ENCODE measurements around the gene L2HGDH.

The L2HGDH gene

GRCh38 chr14:50288146-50288545, 23.9 kb downstream of the L2HGDH start:
- no peak for DNase-seq (ENCODE audit: low spot score)

- no peak for DNase-seq (ENCODE audit: low spot score)
These were observed 26.2 kb downstream of the L2HGDH start for GRCh38 chr14:50285861-50286260.

- DNase-seq (ENCODE audit: low spot score) = no peak
These were observed 39.5 kb downstream of the L2HGDH start for GRCh38 chr14:50272498-50272897.

GRCh38 chr14:50270932-50271331, 41.1 kb downstream of the L2HGDH start:
- DNase-seq (ENCODE audit: low spot score) = no peak

GRCh38 chr14:50265029-50265428, 47.0 kb downstream of the L2HGDH start:
- no peak for DNase-seq (ENCODE audit: low spot score)

GRCh38 chr14:50263321-50263720, 48.7 kb downstream of the L2HGDH start:
- DNase-seq (ENCODE audit: low spot score) = no peak

- no peak for DNase-seq (ENCODE audit: low spot score)
These were observed 49.2 kb downstream of the L2HGDH start for GRCh38 chr14:50262865-50263264.

- peak; percentile 36 for DNase-seq (ENCODE audit: low spot score)
These were observed 51.5 kb downstream of the L2HGDH start for GRCh38 chr14:50260511-50260910.

GRCh38 chr14:50260072-50260471, 52.0 kb downstream of the L2HGDH start:
- DNase-seq (ENCODE audit: low spot score) = no peak

GRCh38 chr14:50257732-50258131, 54.3 kb downstream of the L2HGDH start:
- no peak for DNase-seq (ENCODE audit: low spot score)

GRCh38 chr14:50254248-50254647, 57.8 kb downstream of the L2HGDH start:
- DNase-seq (ENCODE audit: low spot score) = no peak

- no peak for DNase-seq (ENCODE audit: low spot score)
These were observed 62.8 kb downstream of the L2HGDH start for GRCh38 chr14:50249136-50249775.

GRCh38 chr14:50247245-50247644, 64.8 kb downstream of the L2HGDH start:
- DNase-seq (ENCODE audit: low spot score) = no peak

GRCh38 chr14:50242566-50243310, 69.3 kb downstream of the L2HGDH start:
- no peak for DNase-seq (ENCODE audit: low spot score)

- no peak for DNase-seq (ENCODE audit: low spot score)
These were observed 69.9 kb downstream of the L2HGDH start for GRCh38 chr14:50242096-50242495.

- DNase-seq (ENCODE audit: low spot score) = no peak
These were observed 74.6 kb downstream of the L2HGDH start for GRCh38 chr14:50237427-50237826.

- no peak for DNase-seq (ENCODE audit: low spot score)
These were observed 78.1 kb downstream of the L2HGDH start for GRCh38 chr14:50233951-50234250.

- no peak for DNase-seq (ENCODE audit: low spot score)
These were observed 78.7 kb downstream of the L2HGDH start for GRCh38 chr14:50233166-50233950.

GRCh38 chr14:50232276-50232642, 79.8 kb downstream of the L2HGDH start:
- DNase-seq (ENCODE audit: low spot score) = no peak

GRCh38 chr14:50231475-50232275, 80.4 kb downstream of the L2HGDH start, which contains the start of gene SOS2:
Gene SOS2, minus strand, starts transcription at chr14:50231578. Its CDS starts 295 bp downstream, at chr14:50231283.
- peak; percentile 85 for DNase-seq (ENCODE audit: low spot score)

GRCh38 chr14:50230701-50231474, 81.1 kb downstream of the L2HGDH start:
- peak; percentile 79 for DNase-seq (ENCODE audit: low spot score)

- peak; percentile 15 for DNase-seq (ENCODE audit: low spot score)
These were observed 81.7 kb downstream of the L2HGDH start for GRCh38 chr14:50230401-50230700.

Data from RKO (cell line).